ENCODE data around the gene ADAM22. TPM values are rescaled to one million over a fixed set of nuclear protein-coding genes. Genes with fewer than 3 reads are reported as not detected.
"Not testable (repeated sequence)": the region's sequence is repeated elsewhere in the genome, so short reads cannot be mapped to it uniquely, and the experiment has no call there.

The ADAM22 gene
- total and polyA plus RNA-seq, 2 experiments from 2014 or later = 1.6 to 9.8 TPM

- TF ChIP-seq CTCF (IDR thresholded peaks at IDR 0.05; ENCODE audit: poor library complexity) = no peak
- TF ChIP-seq EZH2 (IDR thresholded peaks at IDR 0.05; ENCODE audit: borderline replicate concordance) = no peak
- no peak for TF ChIP-seq EZH2phosphoT487 (IDR thresholded peaks at IDR 0.05; ENCODE audit: low read depth, severe bottlenecking, unreplicated experiment)
- Histone ChIP-seq H3K36me3 (replicated peaks; ENCODE audit: insufficient read depth, low read depth) (no peaks in the 10 kb centered on the region), H4K20me1 (ENCODE audit: insufficient read depth, poor library complexity, severe bottlenecking) (no peaks in the 10 kb centered on the region), H3K27me3 (peaks cover 10% of the 10 kb centered on the region), H3K79me2 (peaks cover 2% of the 10 kb centered on the region), H3K4me2 (peak overlapping the region; percentile 99), H3K4me3 (peak overlapping the region; percentile 81), H2AFZ (peak overlapping the region; percentile 58), H3K9me2 (replicated peaks; ENCODE audit: insufficient read depth) (no peaks in the 10 kb centered on the region), H3K9me3 (ENCODE audit: low read depth) (no peaks in the 10 kb centered on the region), H3K4me1 (ENCODE audit: insufficient read depth) (no peaks in the 10 kb centered on the region), H3K27ac (no peak overlapping the region)
- DNase-seq (ENCODE audit: low spot score) = no peak
- 35% methylated on average over 8 of the region's 8 CpGs for WGBS (ENCODE audit: low lambda C conversion rate, missing lambda C conversion rate)
Measured at GRCh38 chr7:87935384-87935706, 1.3 kb downstream of the ADAM22 start.

GRCh38 chr7:87941138-87941537 lies 7.1 kb downstream of the ADAM22 start:
- TF ChIP-seq CTCF (IDR thresholded peaks at IDR 0.05; ENCODE audit: poor library complexity) (no peak), EZH2 (IDR thresholded peaks at IDR 0.05; ENCODE audit: borderline replicate concordance) (no peak), EZH2phosphoT487 (IDR thresholded peaks at IDR 0.05; ENCODE audit: low read depth, severe bottlenecking, unreplicated experiment) (no peak)
- no peaks in the 10 kb centered on the region for H3K79me2 ChIP-seq
- WGBS (ENCODE audit: low lambda C conversion rate, missing lambda C conversion rate) = 94% methylated on average over 4 of the region's 4 CpGs

GRCh38 chr7:87944547-87944946 lies 10.5 kb downstream of the ADAM22 start:
- Histone ChIP-seq H3K9me2 (replicated peaks; ENCODE audit: insufficient read depth) (no peaks in the 10 kb centered on the region), H3K4me1 (ENCODE audit: insufficient read depth) (no peaks in the 10 kb centered on the region), H4K20me1 (ENCODE audit: insufficient read depth, poor library complexity, severe bottlenecking) (no peaks in the 10 kb centered on the region), H3K9me3 (ENCODE audit: low read depth) (no peaks in the 10 kb centered on the region), H3K27ac (no peak overlapping the region), H3K36me3 (replicated peaks; ENCODE audit: insufficient read depth, low read depth) (no peaks in the 10 kb centered on the region), H3K4me2 (no peak overlapping the region), H3K4me3 (no peak overlapping the region), H3K79me2 (no peaks in the 10 kb centered on the region), H2AFZ (no peak overlapping the region), H3K27me3 (no peaks in the 10 kb centered on the region)
- DNase-seq (ENCODE audit: low spot score) = no peak
- TF ChIP-seq CTCF (IDR thresholded peaks at IDR 0.05; ENCODE audit: poor library complexity) (no peak), EZH2phosphoT487 (IDR thresholded peaks at IDR 0.05; ENCODE audit: low read depth, severe bottlenecking, unreplicated experiment) (no peak), EZH2 (IDR thresholded peaks at IDR 0.05; ENCODE audit: borderline replicate concordance) (no peak)
- 91% methylated on average over 2 of the region's 3 CpGs for WGBS (ENCODE audit: low lambda C conversion rate, missing lambda C conversion rate)

More at GRCh38 chr7:87941138-87941537, 7.1 kb downstream of the ADAM22 start:
- Histone ChIP-seq H3K36me3 (replicated peaks; ENCODE audit: insufficient read depth, low read depth) (no peaks in the 10 kb centered on the region), H3K9me3 (ENCODE audit: low read depth) (no peaks in the 10 kb centered on the region), H3K27me3 (no peaks in the 10 kb centered on the region), H3K4me1 (ENCODE audit: insufficient read depth) (no peaks in the 10 kb centered on the region), H3K27ac (no peak overlapping the region), H3K9me2 (replicated peaks; ENCODE audit: insufficient read depth) (no peaks in the 10 kb centered on the region), H3K4me3 (no peak overlapping the region), H2AFZ (no peak overlapping the region), H4K20me1 (ENCODE audit: insufficient read depth, poor library complexity, severe bottlenecking) (no peaks in the 10 kb centered on the region), H3K4me2 (no peak overlapping the region)
- no peak for DNase-seq (ENCODE audit: low spot score)

GRCh38 chr7:87945926-87946325 lies 11.9 kb downstream of the ADAM22 start:
- not testable (repeated sequence) for H3K36me3 ChIP-seq (replicated peaks; ENCODE audit: insufficient read depth, low read depth); H2AFZ ChIP-seq; H3K27ac ChIP-seq; H3K4me1 ChIP-seq (ENCODE audit: insufficient read depth); H4K20me1 ChIP-seq (ENCODE audit: insufficient read depth, poor library complexity, severe bottlenecking); DNase-seq (ENCODE audit: low spot score); H3K79me2 ChIP-seq; H3K27me3 ChIP-seq; H3K9me3 ChIP-seq (ENCODE audit: low read depth); H3K4me2 ChIP-seq; H3K9me2 ChIP-seq (replicated peaks; ENCODE audit: insufficient read depth); H3K4me3 ChIP-seq

All from hepatocyte (in vitro differentiated cells).